ENCODE measurements around the gene ALK.

Gene ALK

GRCh38 chr2:29525921-29526320 is 395.5 kb downstream of the ALK start:
- no peak for DNase-seq

GRCh38 chr2:29524652-29525051 is 396.7 kb downstream of the ALK start:
- no peak for DNase-seq

GRCh38 chr2:29522951-29523669 is 398.3 kb downstream of the ALK start:
- no peak for DNase-seq

- DNase-seq, result no peak
These were observed 401.4 kb downstream of the ALK start for GRCh38 chr2:29520001-29520400.

- DNase-seq, result no peak
These were observed 402.0 kb downstream of the ALK start for GRCh38 chr2:29519338-29519925.

- no peak for DNase-seq
These were observed 402.6 kb downstream of the ALK start for GRCh38 chr2:29518646-29519337.

- no peak for DNase-seq
These were observed 403.4 kb downstream of the ALK start for GRCh38 chr2:29518010-29518409.

- DNase-seq, result no peak
These were observed 404.0 kb downstream of the ALK start for GRCh38 chr2:29517413-29517812.

GRCh38 chr2:29516767-29517166 is 404.6 kb downstream of the ALK start:
- DNase-seq, result no peak

- DNase-seq, result no peak
These were observed 411.5 kb downstream of the ALK start for GRCh38 chr2:29509878-29510277.

- no peak for DNase-seq
These were observed 412.0 kb downstream of the ALK start for GRCh38 chr2:29509397-29509796.

GRCh38 chr2:29504746-29505145 is 416.6 kb downstream of the ALK start:
- no peak for DNase-seq

GRCh38 chr2:29502460-29502911 is 418.9 kb downstream of the ALK start:
- no peak for DNase-seq

GRCh38 chr2:29497375-29497774 is 424.0 kb downstream of the ALK start:
- DNase-seq, result no peak

GRCh38 chr2:29496198-29496597 is 425.2 kb downstream of the ALK start:
- no peak for DNase-seq

GRCh38 chr2:29495536-29496060 is 425.8 kb downstream of the ALK start:
- no peak for DNase-seq

- no peak for DNase-seq
These were observed 426.3 kb downstream of the ALK start for GRCh38 chr2:29495068-29495467.

GRCh38 chr2:29492701-29493100 is 428.7 kb downstream of the ALK start:
- no peak for DNase-seq

- DNase-seq, result no peak
These were observed 431.3 kb downstream of the ALK start for GRCh38 chr2:29490045-29490444.

- no peak for DNase-seq
These were observed 431.8 kb downstream of the ALK start for GRCh38 chr2:29489568-29489967.

GRCh38 chr2:29487967-29488555 is 433.3 kb downstream of the ALK start:
- DNase-seq, result no peak

- no peak for DNase-seq
These were observed 435.8 kb downstream of the ALK start for GRCh38 chr2:29485631-29486030.

- DNase-seq, result no peak
These were observed 436.3 kb downstream of the ALK start for GRCh38 chr2:29485117-29485516.

GRCh38 chr2:29482867-29483266 is 438.5 kb downstream of the ALK start:
- DNase-seq, result no peak
